ENCODE results near the gene MIR17HG.

DNA sequence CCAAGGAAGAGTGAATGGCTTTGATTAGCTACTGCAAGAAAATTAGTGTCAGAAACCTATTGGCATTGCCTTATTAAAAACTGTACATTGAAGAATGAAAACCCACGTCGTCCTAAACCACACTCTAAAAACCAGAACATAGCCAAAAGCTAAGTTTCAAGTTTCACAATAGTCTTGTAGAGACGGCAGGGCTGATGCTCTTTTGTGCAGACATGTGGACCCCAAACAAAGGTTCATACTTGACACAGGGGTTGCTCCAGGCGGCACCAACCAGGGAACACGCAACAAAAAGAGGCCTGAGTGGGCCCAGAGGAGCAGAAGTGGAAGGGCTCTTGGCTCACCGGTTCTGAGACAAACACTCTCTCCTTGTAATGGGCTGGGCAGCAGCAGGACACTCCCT lies 28.6 kb upstream of the MIR17HG start:
- TF ChIP-seq, protein P1, sequence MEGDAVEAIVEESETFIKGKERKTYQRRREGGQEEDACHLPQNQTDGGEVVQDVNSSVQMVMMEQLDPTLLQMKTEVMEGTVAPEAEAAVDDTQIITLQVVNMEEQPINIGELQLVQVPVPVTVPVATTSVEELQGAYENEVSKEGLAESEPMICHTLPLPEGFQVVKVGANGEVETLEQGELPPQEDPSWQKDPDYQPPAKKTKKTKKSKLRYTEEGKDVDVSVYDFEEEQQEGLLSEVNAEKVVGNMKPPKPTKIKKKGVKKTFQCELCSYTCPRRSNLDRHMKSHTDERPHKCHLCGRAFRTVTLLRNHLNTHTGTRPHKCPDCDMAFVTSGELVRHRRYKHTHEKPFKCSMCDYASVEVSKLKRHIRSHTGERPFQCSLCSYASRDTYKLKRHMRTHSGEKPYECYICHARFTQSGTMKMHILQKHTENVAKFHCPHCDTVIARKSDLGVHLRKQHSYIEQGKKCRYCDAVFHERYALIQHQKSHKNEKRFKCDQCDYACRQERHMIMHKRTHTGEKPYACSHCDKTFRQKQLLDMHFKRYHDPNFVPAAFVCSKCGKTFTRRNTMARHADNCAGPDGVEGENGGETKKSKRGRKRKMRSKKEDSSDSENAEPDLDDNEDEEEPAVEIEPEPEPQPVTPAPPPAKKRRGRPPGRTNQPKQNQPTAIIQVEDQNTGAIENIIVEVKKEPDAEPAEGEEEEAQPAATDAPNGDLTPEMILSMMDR (IDR thresholded peaks at IDR 0.05), result no peak
- TF ChIP-seq POLR2A (IDR thresholded peaks at IDR 0.05) (no peak), POLR2AphosphoS5 (IDR thresholded peaks at IDR 0.05) (no peak)

Measured in breast epithelium (tissue), 3 donors.